Thyroid gland (tissue), 4 donors: ENCODE measurements around the gene SH3RF1.

Source experiments
- CTCF ChIP-seq, 6 experiments: fragments of 200-600 bp in 3 of 6; fragments of 450-650 bp in 3 of 6; sonication (generic) in 3 of 6; IDR thresholded peaks; one replicate each; pipeline ENCODE4 v1.5.1; 2016 to 2019; ENCODE audit warnings: antibody characterized with exemption in 6 of 6, mild to moderate bottlenecking in 2 of 6, inconsistent platforms in 1 of 6, moderate library complexity in 1 of 6
- POLR2A ChIP-seq, 2 donors: fragments of 450-650 bp; IDR thresholded peaks; one replicate each; pipeline ENCODE4 v1.6.1; 2017; ENCODE audit warnings: antibody characterized with exemption in 2 of 2, mild to moderate bottlenecking in 2 of 2, moderate library complexity in 1 of 2

- TF ChIP-seq CTCF (IDR thresholded peaks at IDR 0.05), result no peak
- no peak for TF ChIP-seq POLR2A (IDR thresholded peaks at IDR 0.05)
Measured at GRCh38 chr4:169163495-169163894, 107.3 kb downstream of the SH3RF1 start.
